ENCODE data around the gene CCDC15. TPM values are rescaled to one million over a fixed set of nuclear protein-coding genes. Genes with fewer than 3 reads are reported as not detected.
A peak's percentile ranks its signal among the peaks of the same experiment; 100 is the strongest.

Gene CCDC15
- total RNA-seq, 1 donor = 2.2 TPM

- peaks cover 3% of the 10 kb centered on the region for H3K9me3 ChIP-seq (ENCODE audit: low read depth, low read length)
- H3K79me2 ChIP-seq (ENCODE audit: insufficient read depth, low read length) = no peaks in the 10 kb centered on the region
- H3K4me2 ChIP-seq (ENCODE audit: insufficient read depth, low read length) = no peak overlapping the region
- H3K27ac ChIP-seq (ENCODE audit: low read depth, low read length) = no peak overlapping the region
- no peak for DNase-seq (ENCODE audit: insufficient read length, low spot score, missing footprints)
- H3K36me3 ChIP-seq (ENCODE audit: insufficient read depth, low read length) = no peaks in the 10 kb centered on the region
- TF ChIP-seq CTCF (IDR thresholded peaks at IDR 0.05; ENCODE audit: extremely low read depth, low read depth, low read length) = no peak
- H3K27me3 ChIP-seq (ENCODE audit: insufficient read depth, low read length) = no peaks in the 10 kb centered on the region
- H2AFZ ChIP-seq (ENCODE audit: low read length) = no peak overlapping the region
- no peaks in the 10 kb centered on the region for H3K4me1 ChIP-seq (ENCODE audit: insufficient read depth, low read length)
- no peak overlapping the region for H3K4me3 ChIP-seq (ENCODE audit: insufficient read depth, low read length)
- no peaks in the 10 kb centered on the region for H4K20me1 ChIP-seq (ENCODE audit: insufficient read depth, low read length)
These were observed 24.3 kb downstream of the CCDC15 start for GRCh38 chr11:124978316-124978715.

- Histone ChIP-seq H3K79me2 (ENCODE audit: insufficient read depth, low read length) (no peaks in the 10 kb centered on the region), H3K4me3 (ENCODE audit: insufficient read depth, low read length) (no peak overlapping the region), H2AFZ (ENCODE audit: low read length) (no peak overlapping the region), H3K4me2 (ENCODE audit: insufficient read depth, low read length) (no peak overlapping the region), H4K20me1 (ENCODE audit: insufficient read depth, low read length) (no peaks in the 10 kb centered on the region), H3K9me3 (ENCODE audit: low read depth, low read length) (peaks cover 3% of the 10 kb centered on the region), H3K27me3 (ENCODE audit: insufficient read depth, low read length) (no peaks in the 10 kb centered on the region), H3K36me3 (ENCODE audit: insufficient read depth, low read length) (peaks cover under 1% of the 10 kb centered on the region), H3K27ac (ENCODE audit: low read depth, low read length) (no peak overlapping the region), H3K4me1 (ENCODE audit: insufficient read depth, low read length) (no peaks in the 10 kb centered on the region)
- TF ChIP-seq CTCF (IDR thresholded peaks at IDR 0.05; ENCODE audit: extremely low read depth, low read depth, low read length) = no peak
- no peak for DNase-seq (ENCODE audit: insufficient read length, low spot score, missing footprints)
These were observed 28.0 kb downstream of the CCDC15 start for GRCh38 chr11:124982043-124982442.

DNA sequence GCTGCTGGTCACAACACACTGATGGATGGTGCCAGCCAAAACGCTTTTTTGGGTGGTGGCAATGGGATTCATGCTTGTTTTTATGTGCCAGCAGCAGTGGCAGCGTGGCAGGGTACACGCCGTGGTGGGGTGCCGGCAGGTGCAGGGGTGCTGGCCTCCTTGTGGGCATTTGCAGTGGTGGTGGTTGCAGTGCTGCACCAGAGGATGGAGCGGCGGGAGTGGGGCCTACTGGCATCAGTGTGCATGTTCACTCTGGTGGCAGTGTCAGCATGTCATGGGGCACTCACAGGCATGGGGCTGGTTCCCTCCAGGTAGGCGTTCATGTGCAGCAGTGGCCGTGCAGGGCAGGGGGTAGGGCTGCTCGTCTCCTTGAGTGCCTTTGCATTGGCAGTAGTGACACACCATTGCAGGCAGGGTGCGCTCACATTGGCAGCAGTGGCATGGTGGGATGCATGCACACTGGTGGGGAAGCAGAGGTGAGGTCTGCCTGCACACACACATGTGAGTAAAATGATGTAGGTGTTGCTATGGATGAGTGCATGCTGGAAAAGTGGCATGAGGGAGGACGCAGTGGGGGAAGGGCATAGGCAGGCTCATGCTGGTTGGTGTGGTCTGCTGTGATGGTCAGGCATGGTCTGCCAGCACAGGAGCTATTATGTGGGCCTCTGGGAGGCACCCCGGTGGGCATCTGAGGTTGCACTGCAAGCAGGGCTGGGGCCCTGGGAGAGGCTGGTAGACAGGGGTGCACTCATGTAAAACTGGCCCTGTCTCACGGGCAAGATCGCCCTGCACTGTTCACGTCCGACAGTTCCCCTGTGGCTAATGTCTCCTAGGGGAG, 29.9 kb downstream of the CCDC15 start:
- Histone ChIP-seq H3K79me2 (ENCODE audit: insufficient read depth, low read length) (no peaks in the 10 kb centered on the region), H4K20me1 (ENCODE audit: insufficient read depth, low read length) (no peaks in the 10 kb centered on the region), H3K27me3 (ENCODE audit: insufficient read depth, low read length) (no peaks in the 10 kb centered on the region), H3K36me3 (ENCODE audit: insufficient read depth, low read length) (peaks cover 6% of the 10 kb centered on the region), H3K4me1 (ENCODE audit: insufficient read depth, low read length) (no peaks in the 10 kb centered on the region), H3K4me3 (ENCODE audit: insufficient read depth, low read length) (no peak overlapping the region), H3K4me2 (ENCODE audit: insufficient read depth, low read length) (no peak overlapping the region), H2AFZ (ENCODE audit: low read length) (no peak overlapping the region), H3K9me3 (ENCODE audit: low read depth, low read length) (peaks cover 3% of the 10 kb centered on the region), H3K27ac (ENCODE audit: low read depth, low read length) (no peak overlapping the region)
- DNase-seq (ENCODE audit: insufficient read length, low spot score, missing footprints) = peak; percentile 49
- TF ChIP-seq CTCF (IDR thresholded peaks at IDR 0.05; ENCODE audit: extremely low read depth, low read depth, low read length) = no peak

GRCh38 chr11:124984512-124984854, 30.5 kb downstream of the CCDC15 start:
- peaks cover 3% of the 10 kb centered on the region for H3K9me3 ChIP-seq (ENCODE audit: low read depth, low read length)
- H3K27me3 ChIP-seq (ENCODE audit: insufficient read depth, low read length) = no peaks in the 10 kb centered on the region
- H3K27ac ChIP-seq (ENCODE audit: low read depth, low read length) = no peak overlapping the region
- H3K4me2 ChIP-seq (ENCODE audit: insufficient read depth, low read length) = no peak overlapping the region
- H2AFZ ChIP-seq (ENCODE audit: low read length) = no peak overlapping the region
- no peaks in the 10 kb centered on the region for H4K20me1 ChIP-seq (ENCODE audit: insufficient read depth, low read length)
- no peak overlapping the region for H3K4me3 ChIP-seq (ENCODE audit: insufficient read depth, low read length)
- no peaks in the 10 kb centered on the region for H3K79me2 ChIP-seq (ENCODE audit: insufficient read depth, low read length)
- TF ChIP-seq CTCF (IDR thresholded peaks at IDR 0.05; ENCODE audit: extremely low read depth, low read depth, low read length) = no peak
- peaks cover 6% of the 10 kb centered on the region for H3K36me3 ChIP-seq (ENCODE audit: insufficient read depth, low read length)
- H3K4me1 ChIP-seq (ENCODE audit: insufficient read depth, low read length) = no peaks in the 10 kb centered on the region
- DNase-seq (ENCODE audit: insufficient read length, low spot score, missing footprints) = no peak
